Type B pancreatic cell (in vitro differentiated cells): ENCODE measurements around the gene KREMEN1. TPM values are rescaled to one million over a fixed set of nuclear protein-coding genes. Genes with fewer than 3 reads are reported as not detected.

ENCODE experiments used
- total RNA-seq: library from RNA; stranded (reverse); gene quantifications from 2 replicates; pipeline ENCODE4 v1.2.1, GENCODE V29; 2021; ENCODE audit warnings: low replicate concordance

The KREMEN1 gene
- total RNA-seq, 1 donor from 2014 or later, result 26.2 TPM

Other genes with a start within 250 kb of the KREMEN1 start
- 17.9 and 23.1 TPM in 2 replicates for gene ZNRF3, start 189.5 kb upstream of the KREMEN1 start, total RNA-seq
- gene C22orf31, start 11.2 kb upstream of the KREMEN1 start, total RNA-seq, result 0.63 TPM in 1 of 2 replicates, not detected in the other
- 4.2 and 11.4 TPM in 2 replicates for gene EMID1, start 132.9 kb downstream of the KREMEN1 start, total RNA-seq
- 33.9 and 59.2 TPM in 2 replicates for gene RHBDD3, start 194.9 kb downstream of the KREMEN1 start, total RNA-seq
- 244 and 347 TPM in 2 replicates for gene EWSR1, start 195.2 kb downstream of the KREMEN1 start, total RNA-seq
- gene GAS2L1, start 233.6 kb downstream of the KREMEN1 start, total RNA-seq, result 13.5 and 17.2 TPM in 2 replicates
- 0.62 and 1.5 TPM in 2 replicates for gene RASL10A, start 242.7 kb downstream of the KREMEN1 start, total RNA-seq